Uterus (tissue), 2 donors: ENCODE data around the gene TMEM266.

ENCODE experiments used
- CTCF ChIP-seq, 4 experiments: fragments of 200-600 bp in 2 of 4; fragments of 450-650 bp in 2 of 4; sonication (generic) in 2 of 4; IDR thresholded peaks; one replicate each; pipeline ENCODE4 v1.5.1; 2016 to 2019; ENCODE audit warnings: antibody characterized with exemption in 4 of 4, mild to moderate bottlenecking in 2 of 4, moderate library complexity in 1 of 4
- POLR2A ChIP-seq, 2 donors: fragments of 450-650 bp; IDR thresholded peaks; one replicate each; pipeline ENCODE4 v1.6.1; 2016; ENCODE audit warnings: antibody characterized with exemption in 2 of 2, mild to moderate bottlenecking in 1 of 2, moderate library complexity in 1 of 2

GRCh38 chr15:76035593-76035992 lies 24.2 kb upstream of the TMEM266 start:
- TF ChIP-seq CTCF (IDR thresholded peaks at IDR 0.05), result no peak
- TF ChIP-seq POLR2A (IDR thresholded peaks at IDR 0.05), result no peak
